PC-3 (cell line): ENCODE results near the gene ERCC6L2. TPM values are rescaled to one million over a fixed set of nuclear protein-coding genes. Genes with fewer than 3 reads are reported as not detected.

ENCODE experiments used
- ATAC-seq: fragments of 200-7000 bp; cut with Tn5 transposase; 2 replicates; pipeline ENCODE4 v1.9.1; 2020; ENCODE audit warnings: mild to moderate bottlenecking, moderate library complexity
- BruUV-seq: library from RNA; stranded (reverse); fragments of 400-500 nt; replicated peaks from 2 replicates; lab custom pipeline; 2021; lab: Mats Ljungman, UMichigan
- CTCF ChIA-PET: fragments of 300-600 bp; sonication (Branson Sonifier 250); formaldehyde crosslinking; loops from one replicate; lab custom pipeline; 2022; ENCODE audit warnings: antibody characterized with exemption; lab: Charles Lee
- POLR2A ChIA-PET: fragments of 300-600 bp; sonication (Branson Sonifier 250); formaldehyde crosslinking; loops from one replicate; lab custom pipeline; 2022; ENCODE audit warnings: antibody characterized with exemption; ENCODE audit not compliant: unreplicated experiment; lab: Charles Lee
- DNase-seq: peaks from one replicate; pipeline ENCODE4 v3.0.0-alpha.2; 2015
- H2AFZ ChIP-seq: fragments of 300-600 bp; sonication (generic); 2 replicates; pipeline ENCODE4 v1.6.0; 2016; ENCODE audit warnings: antibody characterized with exemption, low read length
- H3F3A ChIP-seq: fragments of 300-600 bp; sonication (generic); one replicate; pipeline ENCODE4 v1.6.0; 2017; ENCODE audit warnings: antibody characterized with exemption, low read length, control low read depth, mild to moderate bottlenecking; ENCODE audit not compliant: unreplicated experiment
- H3K27ac ChIP-seq: fragments of 300-600 bp; sonication (generic); 2 replicates; pipeline ENCODE4 v1.5.1; 2016; ENCODE audit warnings: mild to moderate bottlenecking, low read length
- H3K27me3 ChIP-seq: fragments of 300-600 bp; sonication (generic); 2 replicates; pipeline ENCODE4 v1.6.1; 2016; ENCODE audit warnings: low read length, mixed read lengths
- H3K36me3 ChIP-seq: fragments of 300-600 bp; sonication (generic); 2 replicates; pipeline ENCODE4 v1.6.1; 2016; ENCODE audit warnings: low read depth, mixed run types, low read length, mixed read lengths
- H3K4me1 ChIP-seq: fragments of 300-600 bp; sonication (generic); 2 replicates; pipeline ENCODE4 v1.5.1; 2016; ENCODE audit warnings: low read length; ENCODE audit not compliant: insufficient read depth
- H3K4me2 ChIP-seq: fragments of 300-600 bp; sonication (generic); 2 replicates; pipeline ENCODE4 v1.6.0; 2016; ENCODE audit warnings: low read length
- H3K4me3 ChIP-seq: fragments of 300-600 bp; sonication (generic); 2 replicates; pipeline ENCODE4 v1.5.1; 2016; ENCODE audit warnings: mild to moderate bottlenecking, low read length, mixed read lengths
- H3K79me2 ChIP-seq: fragments of 300-600 bp; sonication (generic); 2 replicates; pipeline ENCODE4 v1.6.1; 2017; ENCODE audit warnings: low read length, mixed read lengths
- H3K9ac ChIP-seq: fragments of 300-600 bp; sonication (generic); 2 replicates; pipeline ENCODE4 v1.6.0; 2016; ENCODE audit warnings: mild to moderate bottlenecking, low read length
- H3K9me2 ChIP-seq: fragments of 300-600 bp; sonication (generic); replicated peaks from 2 replicates; pipeline ENCODE4 v1.6.1; 2016; ENCODE audit warnings: mixed run types, low read length, mixed read lengths
- H3K9me3 ChIP-seq: fragments of 300-600 bp; sonication (generic); 2 replicates; pipeline ENCODE4 v1.6.1; 2016; ENCODE audit warnings: low read length, mixed read lengths
- H4K20me1 ChIP-seq: fragments of 300-600 bp; sonication (generic); 2 replicates; pipeline ENCODE4 v1.6.1; 2016; ENCODE audit warnings: low read length, mixed read lengths
- CTCF ChIP-seq: fragments of 300-600 bp; sonication (generic); conservative IDR thresholded peaks from 2 replicates; pipeline ENCODE4 v1.5.1; 2017; ENCODE audit warnings: antibody characterized with exemption, low read depth, mild to moderate bottlenecking, low read length
- EZH2 ChIP-seq: fragments of 300-600 bp; sonication (generic); IDR thresholded peaks from one replicate; pipeline ENCODE4 v1.6.1; 2017; ENCODE audit warnings: antibody characterized with exemption, mild to moderate bottlenecking, low read length; ENCODE audit not compliant: unreplicated experiment
- EZH2phosphoT487 ChIP-seq: fragments of 300-600 bp; sonication (generic); IDR thresholded peaks from 2 replicates; pipeline ENCODE4 v1.6.1; 2018; ENCODE audit warnings: mild to moderate bottlenecking, antibody characterized with exemption, low read length, borderline replicate concordance
- intact Hi-C: fragments of 100-400 bp; cut with micrococcal nuclease; formaldehyde crosslinking; loops from 2 replicates; pipeline ENCODE4 v1.9.0; 2023
- total RNA-seq: library from RNA; depleted of rRNA; stranded (reverse); fragments of >200 nt; gene quantifications from 2 replicates; pipeline ENCODE4 v1.2.3, GENCODE V29; 2014

ERCC6L2 gene
- total RNA-seq, 1 experiment from 2014 or later = 18.8 TPM

- Histone ChIP-seq H3K27ac (no peak overlapping the region), H3K27me3 (no peaks in the 10 kb centered on the region), H3K4me3 (no peak overlapping the region), H3F3A (no peaks in the 10 kb centered on the region), H4K20me1 (no peaks in the 10 kb centered on the region), H3K4me1 (no peaks in the 10 kb centered on the region), H2AFZ (no peak overlapping the region), H3K9me3 (no peaks in the 10 kb centered on the region), H3K4me2 (no peak overlapping the region), H3K79me2 (no peaks in the 10 kb centered on the region), H3K9ac (no peak overlapping the region), H3K9me2 (no peaks in the 10 kb centered on the region), H3K36me3 (peaks cover 16% of the 10 kb centered on the region)
- intact Hi-C loops = no loop called here
- no peak for TF ChIP-seq EZH2phosphoT487
- TF ChIP-seq EZH2 = no peak
- TF ChIP-seq CTCF = no peak
- no peak for DNase-seq
- no peak for ATAC-seq
- POLR2A ChIA-PET = no interaction called here
- BruUV-seq = no TSS peak
- CTCF ChIA-PET = no interaction called here
These were observed 77.0 kb downstream of the ERCC6L2 start for GRCh38 chr9:95952471-95952870.

- Histone ChIP-seq H3K4me3 (no peak overlapping the region), H3K27ac (no peak overlapping the region), H3K79me2 (no peaks in the 10 kb centered on the region), H3K4me2 (no peak overlapping the region), H2AFZ (no peak overlapping the region), H3K4me1 (no peaks in the 10 kb centered on the region), H3F3A (no peaks in the 10 kb centered on the region), H3K36me3 (0 out of 2 replicates have a peak, but pooled peaks cover 7% of the 10 kb centered on the region), H3K27me3 (no peaks in the 10 kb centered on the region), H3K9ac (no peak overlapping the region), H4K20me1 (no peaks in the 10 kb centered on the region), H3K9me3 (no peaks in the 10 kb centered on the region), H3K9me2 (no peaks in the 10 kb centered on the region)
- no TSS peak for BruUV-seq
- intact Hi-C loops = no loop called here
- TF ChIP-seq CTCF = no peak
- TF ChIP-seq EZH2 = no peak
- no peak for TF ChIP-seq EZH2phosphoT487
- ATAC-seq (no peak), DNase-seq (no peak)
- ChIA-PET POLR2A (no interaction called here), CTCF (no interaction called here)
These were observed 78.5 kb downstream of the ERCC6L2 start for GRCh38 chr9:95953986-95954385.

GRCh38 chr9:95954940-95955339 is 79.4 kb downstream of the ERCC6L2 start:
- TF ChIP-seq EZH2phosphoT487 (no peak), CTCF (no peak), EZH2 (no peak)

More at GRCh38 chr9:95954940-95955339, 79.4 kb downstream of the ERCC6L2 start:
- POLR2A ChIA-PET = no interaction called here
- Histone ChIP-seq H2AFZ (no peak overlapping the region), H3K27me3 (no peaks in the 10 kb centered on the region), H3F3A (no peaks in the 10 kb centered on the region), H3K4me3 (no peak overlapping the region), H3K36me3 (0 out of 2 replicates have a peak, but pooled peaks cover 5% of the 10 kb centered on the region), H3K4me1 (no peaks in the 10 kb centered on the region), H3K9ac (no peak overlapping the region), H3K9me2 (no peaks in the 10 kb centered on the region), H3K9me3 (no peaks in the 10 kb centered on the region), H3K79me2 (no peaks in the 10 kb centered on the region), H4K20me1 (no peaks in the 10 kb centered on the region), H3K4me2 (no peak overlapping the region), H3K27ac (no peak overlapping the region)
- no TSS peak for BruUV-seq
- DNase-seq (no peak), ATAC-seq (no peak)
- intact Hi-C loops = no loop called here
- CTCF ChIA-PET = no interaction called here
